Hematopoietic multipotent progenitor cell treated with erythropoietin and hydrocortisone succinate and interleukin-3 and kit ligand, for 17 days (in vitro differentiated cells): Measurements from ENCODE around the gene LCMT1.
A peak's percentile ranks its signal among the peaks of the same experiment; 100 is the strongest.
"Not testable (repeated sequence)": the region's sequence is repeated elsewhere in the genome, so short reads cannot be mapped to it uniquely, and the experiment has no call there.

Experiments
- DNase-seq: peaks from one replicate; pipeline ENCODE4 v3.0.0-alpha.2; 2015; ENCODE audit warnings: low spot score

The LCMT1 gene

GRCh38 chr16:25148568-25149215 is 37.1 kb downstream of the LCMT1 start:
- no peak for DNase-seq

- no peak for DNase-seq
Observed at GRCh38 chr16:25151996-25152395, 40.5 kb downstream of the LCMT1 start.

DNA sequence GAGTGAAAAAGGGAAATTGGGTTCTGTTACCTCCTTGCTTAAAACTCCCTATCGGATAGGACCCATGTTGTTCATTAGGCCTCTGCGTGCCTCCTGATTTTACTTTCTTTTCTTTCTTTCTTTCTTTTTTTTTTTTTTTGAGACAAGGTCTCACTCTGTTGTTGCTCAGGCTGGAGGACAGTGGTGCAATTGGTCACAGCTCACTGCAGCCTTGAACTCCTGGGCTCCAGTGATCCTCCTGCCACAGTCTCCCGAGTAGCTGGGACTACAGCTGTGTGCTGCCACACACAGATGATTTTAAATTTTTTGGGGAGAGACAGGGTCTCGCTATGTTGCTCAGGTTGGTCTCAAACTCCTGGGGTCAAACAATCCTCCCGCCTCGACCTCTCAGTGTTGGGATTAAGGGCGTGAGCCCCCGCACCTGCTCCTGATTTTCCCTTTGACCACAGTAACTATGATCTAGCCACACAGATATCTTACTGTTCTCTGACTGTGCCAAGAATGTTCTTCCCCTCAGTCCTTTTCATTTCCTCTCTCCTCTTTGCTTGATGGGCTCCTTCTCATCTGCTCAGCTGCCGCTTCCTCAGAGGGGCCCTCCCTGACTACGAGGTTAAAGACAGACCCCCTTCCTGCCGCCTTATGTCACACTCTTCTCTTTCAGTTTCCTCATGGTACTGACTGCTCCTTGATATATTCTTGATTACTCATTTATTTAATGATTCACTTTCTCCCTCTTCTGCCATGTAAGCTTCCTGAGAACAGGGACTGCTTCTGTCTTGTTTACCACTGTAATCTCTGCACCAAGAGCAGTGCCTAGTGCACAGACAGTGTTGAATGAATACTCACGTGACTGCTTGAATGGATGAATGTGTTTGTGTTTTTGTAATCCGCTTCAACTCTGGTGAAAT is 44.3 kb downstream of the LCMT1 start:
- no peak for DNase-seq

- DNase-seq: no peak
Observed at GRCh38 chr16:25157271-25157875, 45.8 kb downstream of the LCMT1 start.

DNA sequence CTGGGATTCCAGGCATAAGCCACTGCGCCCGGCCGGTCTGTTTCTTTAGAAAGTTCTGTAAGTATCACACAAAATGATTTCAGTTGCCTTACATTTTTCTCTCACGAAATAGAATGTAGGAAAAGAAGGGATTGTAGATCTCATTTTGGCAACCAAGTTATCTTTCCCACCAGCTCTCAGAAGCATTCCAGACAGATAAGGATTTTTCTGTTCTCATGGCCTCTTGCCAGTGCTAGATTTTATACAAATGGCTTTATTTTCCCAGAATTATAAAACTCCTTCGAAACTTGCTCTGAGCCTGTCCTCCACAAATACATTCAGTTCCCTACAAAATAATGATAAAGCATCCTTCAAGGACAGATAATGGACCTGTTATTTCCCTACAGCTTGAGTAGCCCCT is 46.9 kb downstream of the LCMT1 start:
- no peak for DNase-seq

DNA sequence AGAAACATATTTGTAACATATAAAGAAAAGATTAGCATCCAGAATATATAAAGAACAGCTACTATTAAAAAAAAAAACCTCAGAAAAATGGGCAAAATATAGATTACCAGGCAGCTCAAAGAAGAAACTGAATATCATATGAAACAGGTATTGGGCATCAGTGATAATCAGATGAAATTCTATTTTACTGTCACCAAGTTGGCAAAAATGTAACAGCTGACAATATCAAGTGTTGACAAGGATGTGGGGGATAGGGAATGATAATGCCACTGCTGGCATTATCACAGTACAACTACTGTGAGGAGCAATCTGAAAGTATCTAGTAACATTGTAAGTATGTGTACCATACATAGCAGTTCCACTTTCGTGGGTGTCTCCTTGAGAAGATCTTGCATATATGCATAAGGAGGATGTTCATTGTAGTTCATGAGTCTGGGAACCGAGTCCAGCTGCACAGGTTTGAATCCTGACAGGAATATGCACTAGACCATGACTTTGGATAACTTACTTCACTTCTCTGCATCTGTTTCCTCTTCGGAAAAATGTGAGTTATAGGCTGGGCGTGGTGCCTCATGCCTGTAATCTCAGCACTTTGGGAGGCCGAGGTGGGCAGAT is 50.3 kb downstream of the LCMT1 start:
- DNase-seq: no peak

DNA sequence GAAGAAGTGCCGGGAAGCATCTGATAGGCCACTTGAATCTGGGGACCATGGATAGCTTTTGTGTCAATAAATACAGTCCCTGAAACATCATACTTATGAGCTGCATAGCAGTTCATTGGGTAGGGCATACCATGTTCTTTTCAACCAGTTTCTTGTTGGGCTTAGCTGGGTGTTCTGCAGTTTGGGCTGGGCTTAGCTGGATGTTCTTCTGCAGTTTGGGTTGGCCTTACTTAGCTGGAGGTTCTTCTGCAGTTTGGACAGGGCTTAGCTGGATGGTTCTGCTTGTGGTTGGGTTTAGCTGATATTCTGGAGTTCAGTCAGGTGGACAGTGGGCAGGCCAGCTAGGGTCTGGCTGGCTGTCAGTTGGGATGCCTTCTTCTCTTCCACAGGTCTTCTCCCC is 52.1 kb downstream of the LCMT1 start:
- DNase-seq: no peak

- no peak for DNase-seq
Observed at GRCh38 chr16:25165284-25165683, 53.7 kb downstream of the LCMT1 start.

DNA sequence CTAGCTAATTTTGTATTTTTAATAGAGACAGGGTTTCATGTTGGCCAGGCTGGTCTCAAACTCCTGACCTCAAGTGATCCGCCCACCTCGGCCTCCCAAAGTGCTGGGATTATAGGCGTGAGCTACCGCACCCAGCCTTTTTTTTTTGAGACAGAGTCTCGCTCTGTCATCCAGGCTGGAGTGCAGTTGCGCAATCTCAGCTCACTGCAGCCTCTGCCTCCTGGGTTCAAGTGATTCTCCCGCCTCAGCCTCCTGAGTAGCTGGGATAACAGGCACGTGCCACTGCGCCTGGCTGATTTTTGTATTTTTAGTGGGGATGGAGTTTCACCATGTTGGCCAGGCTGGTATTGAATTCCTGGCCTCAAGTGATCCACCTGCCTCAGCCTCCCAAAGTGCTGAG is 56.4 kb downstream of the LCMT1 start:
- DNase-seq: not testable (repeated sequence)

DNA sequence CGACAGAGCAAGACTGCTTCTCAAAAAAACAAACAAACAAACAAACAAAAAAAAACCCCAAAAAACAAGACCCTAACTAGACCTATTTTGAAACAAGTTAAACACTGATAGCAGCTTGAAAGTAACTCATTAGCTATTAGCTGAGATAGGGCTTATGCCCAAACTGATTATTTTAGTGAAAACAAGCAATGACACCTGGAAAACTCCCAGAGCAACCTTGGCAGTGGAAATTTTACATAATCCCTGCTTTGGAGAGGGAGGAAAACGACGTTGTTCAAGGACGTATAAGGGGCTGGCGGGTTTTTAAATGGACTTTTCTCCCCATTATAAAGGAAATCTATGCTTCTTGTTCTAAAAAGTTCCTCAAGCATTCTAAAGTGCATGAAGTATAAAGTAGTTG is 59.8 kb downstream of the LCMT1 start:
- no peak for DNase-seq

DNA sequence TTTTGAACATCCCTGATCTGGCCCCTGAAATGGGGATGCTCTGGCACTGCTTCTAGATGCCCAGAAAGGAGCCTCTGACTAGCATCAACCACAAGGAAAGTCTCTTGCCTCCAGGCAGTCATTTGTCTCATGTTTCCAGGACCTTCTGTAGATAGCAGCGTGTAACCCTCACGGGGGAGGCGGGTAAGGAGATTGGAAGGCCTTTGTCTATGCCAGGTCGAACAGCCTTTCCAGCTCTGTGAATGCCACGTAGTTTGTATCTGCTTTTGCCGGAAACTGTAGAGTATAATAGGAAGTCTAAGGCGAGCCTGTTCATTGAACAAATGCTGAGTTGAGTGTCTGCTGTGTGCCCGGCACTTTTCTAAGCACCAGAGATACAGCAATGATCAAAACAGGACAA is 61.3 kb downstream of the LCMT1 start:
- DNase-seq: no peak

DNA sequence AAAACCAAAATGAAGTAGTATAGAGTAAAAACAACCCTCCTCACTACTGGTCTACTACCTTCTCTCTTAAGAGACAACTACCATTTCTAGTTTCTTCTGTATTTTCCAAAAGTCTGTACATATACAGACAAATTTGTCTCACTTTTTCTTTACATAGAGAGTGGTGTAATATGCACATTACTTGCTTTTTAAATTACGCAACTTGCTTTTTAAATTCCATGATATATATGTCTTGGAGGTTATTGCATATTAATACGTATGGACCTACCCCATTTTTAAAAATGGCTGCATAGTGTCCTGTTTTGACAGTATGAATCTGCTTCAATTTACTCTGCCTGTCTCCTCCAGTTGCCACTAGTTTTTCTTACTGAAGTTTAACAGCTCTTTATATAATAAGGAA is 62.7 kb downstream of the LCMT1 start:
- no peak for DNase-seq

DNA sequence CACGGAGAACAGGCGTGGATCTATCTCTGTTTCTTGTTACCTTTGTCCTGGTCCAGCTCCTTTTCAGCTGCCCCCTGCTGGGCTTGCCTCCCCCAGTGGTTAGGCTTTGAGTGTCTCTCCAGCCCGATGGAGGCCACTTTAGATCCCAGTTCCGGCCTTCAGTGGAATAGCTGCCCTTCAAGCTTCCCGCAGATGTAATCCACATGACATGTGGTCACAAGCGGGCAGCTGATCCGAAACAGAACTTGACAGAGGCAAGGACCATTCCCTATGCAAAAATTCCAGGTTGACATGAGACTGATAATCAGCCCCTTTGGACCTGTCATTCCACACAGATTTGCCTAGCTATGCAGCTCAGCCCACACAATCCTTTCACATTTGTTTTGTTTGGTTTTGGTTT is 64.6 kb downstream of the LCMT1 start:
- peak; percentile 9 for DNase-seq

GRCh38 chr16:25177512-25177830 is 65.9 kb downstream of the LCMT1 start:
- no peak for DNase-seq

GRCh38 chr16:25177831-25178688 is 66.5 kb downstream of the LCMT1 start:
- no peak for DNase-seq

- DNase-seq: not testable (repeated sequence)
Observed at GRCh38 chr16:25181236-25181635, 69.7 kb downstream of the LCMT1 start.

- no peak for DNase-seq
Observed at GRCh38 chr16:25184771-25185170, 73.2 kb downstream of the LCMT1 start.

GRCh38 chr16:25187491-25187795 is 75.9 kb downstream of the LCMT1 start:
- no peak for DNase-seq

GRCh38 chr16:25189305-25189704 is 77.8 kb downstream of the LCMT1 start:
- no peak for DNase-seq

DNA sequence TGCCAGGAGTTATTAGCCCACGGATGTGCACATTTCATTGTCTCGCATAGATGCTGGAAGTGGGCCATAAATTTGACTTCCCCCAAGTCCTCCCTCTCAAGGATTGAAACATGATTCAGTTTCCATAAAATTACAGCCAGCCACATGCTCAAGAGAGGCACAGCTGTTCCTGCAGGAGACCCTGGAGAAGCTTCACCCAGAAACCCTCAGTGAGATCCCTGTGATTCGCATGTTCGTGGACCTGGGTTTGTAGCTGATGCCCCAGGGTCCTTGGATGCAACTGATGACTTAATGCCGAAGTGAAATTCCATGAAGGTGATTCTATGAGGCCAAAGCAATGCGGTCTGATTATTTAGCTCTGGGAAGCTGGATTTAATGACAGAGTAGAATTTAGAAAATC is 80.6 kb downstream of the LCMT1 start:
- DNase-seq: no peak

DNA sequence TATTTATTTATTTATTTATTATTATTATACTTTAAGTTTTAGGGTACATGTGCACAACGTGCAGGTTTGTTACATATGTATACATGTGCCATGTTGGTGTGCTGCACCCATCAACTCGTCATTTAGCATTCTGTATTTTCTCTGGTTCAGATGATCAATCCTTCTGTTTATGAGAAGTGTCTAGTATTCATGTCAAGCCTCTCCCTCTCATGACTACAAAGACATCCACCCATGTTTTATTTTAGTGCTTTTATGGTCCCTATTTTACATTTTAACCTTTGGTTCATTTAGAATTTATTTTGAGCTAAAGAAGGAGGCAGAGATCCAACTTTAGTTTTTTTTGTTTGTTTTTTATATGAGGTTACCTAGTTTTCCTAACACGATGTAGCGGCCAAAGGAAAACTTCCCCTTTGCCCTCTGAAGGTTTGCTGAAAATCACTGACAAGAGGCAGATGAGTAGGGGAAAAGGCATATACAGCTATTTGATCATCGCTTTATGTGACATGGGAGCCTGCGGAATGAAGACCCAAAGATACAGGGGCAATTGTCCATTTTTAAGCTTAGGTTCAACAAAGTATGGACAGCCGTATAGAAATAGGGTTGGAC is 82.8 kb downstream of the LCMT1 start:
- no peak for DNase-seq

DNA sequence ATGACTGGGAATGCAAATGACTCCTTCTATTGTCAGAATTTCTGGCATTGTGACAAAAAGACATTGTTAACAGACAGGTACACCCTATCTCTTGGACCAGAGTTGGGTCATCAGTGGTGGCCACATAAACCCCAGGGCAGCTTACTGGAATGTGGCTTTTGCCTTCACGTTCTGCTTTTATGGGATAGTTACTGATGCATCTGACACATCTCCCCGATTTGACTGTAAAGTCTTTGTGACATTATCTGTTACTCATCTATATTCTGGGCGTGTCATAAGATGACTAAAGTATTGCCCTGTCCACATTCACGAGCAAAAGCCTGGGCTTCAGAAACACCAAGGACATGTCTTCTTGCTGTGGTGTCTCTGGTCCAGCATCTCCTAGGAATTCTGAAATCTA is 86.5 kb downstream of the LCMT1 start:
- no peak for DNase-seq
